Left forelimb (tissue), 1 donor: ENCODE data around the gene UBTD1.
"Not testable (repeated sequence)": the region's sequence is repeated elsewhere in the genome, so short reads cannot be mapped to it uniquely, and the experiment has no call there.

ENCODE experiments used
- DNase-seq: peaks from one replicate; pipeline ENCODE4 v3.0.0-alpha.2; 2018; ENCODE audit warnings: low spot score

UBTD1 gene

GRCh38 chr10:97563337-97563736 lies 64.6 kb downstream of the UBTD1 start:
- no peak for DNase-seq

DNA sequence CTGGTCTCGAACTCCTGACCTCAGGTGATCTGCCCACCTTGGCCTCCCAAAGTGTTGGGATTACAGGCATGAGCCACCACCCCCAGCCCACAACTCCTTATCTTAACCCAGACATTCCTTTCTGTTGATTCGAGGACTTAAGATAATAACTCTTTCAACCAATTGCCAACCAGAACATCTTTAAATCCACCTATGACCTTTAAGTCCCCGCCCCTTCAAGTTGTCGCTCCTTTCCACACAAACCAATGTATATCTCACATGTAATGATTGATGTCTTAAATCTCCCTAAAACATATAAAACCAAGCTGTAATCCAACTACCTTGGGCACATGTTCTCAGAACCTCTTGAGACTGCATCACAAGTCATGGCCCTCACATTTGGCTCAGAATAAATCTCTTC lies 66.1 kb downstream of the UBTD1 start:
- no peak for DNase-seq

GRCh38 chr10:97566336-97566996 lies 67.7 kb downstream of the UBTD1 start:
- DNase-seq, result no peak

GRCh38 chr10:97567891-97568290 lies 69.2 kb downstream of the UBTD1 start:
- DNase-seq, result no peak

DNA sequence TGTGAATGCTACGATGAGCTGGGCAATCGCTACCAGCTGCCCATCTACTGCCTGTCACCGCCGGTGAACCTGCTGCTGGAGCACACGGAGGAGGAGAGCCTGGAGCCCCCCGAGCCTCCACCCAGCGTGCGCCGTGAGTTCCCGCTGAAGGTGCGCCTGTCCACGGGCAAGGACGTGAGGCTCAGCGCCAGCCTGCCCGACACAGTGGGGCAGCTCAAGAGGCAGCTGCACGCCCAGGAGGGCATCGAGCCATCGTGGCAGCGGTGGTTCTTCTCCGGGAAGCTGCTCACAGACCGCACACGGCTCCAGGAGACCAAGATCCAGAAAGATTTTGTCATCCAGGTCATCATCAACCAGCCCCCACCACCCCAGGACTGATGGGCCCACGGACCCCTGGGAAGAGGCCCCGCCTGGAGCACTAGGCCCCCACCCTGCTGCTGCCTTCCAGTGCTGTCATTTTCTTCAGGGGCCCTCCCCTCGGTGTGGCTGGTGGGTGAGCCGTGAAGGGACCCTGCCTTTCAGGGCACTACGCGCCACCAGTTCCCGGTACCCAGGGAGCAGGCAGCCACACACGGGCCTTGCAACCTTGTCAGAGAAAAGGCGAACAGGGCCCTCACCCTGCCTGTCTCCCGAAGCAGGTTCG lies 71.5 kb downstream of the UBTD1 start:
- no peak for DNase-seq

GRCh38 chr10:97570789-97571471 lies 72.2 kb downstream of the UBTD1 start:
- no peak for DNase-seq

- no peak for DNase-seq
Observed at GRCh38 chr10:97571622-97572021, 72.9 kb downstream of the UBTD1 start.

GRCh38 chr10:97572214-97572989 lies 73.7 kb downstream of the UBTD1 start, which contains the start of gene ANKRD2:
TSS of gene ANKRD2 (plus strand) at chr10:97572779. CDS start at chr10:97572789, 10 bp downstream.
- no peak for DNase-seq

GRCh38 chr10:97573021-97573420 lies 74.3 kb downstream of the UBTD1 start:
- no peak for DNase-seq

GRCh38 chr10:97573672-97574071 lies 74.9 kb downstream of the UBTD1 start:
- DNase-seq, result no peak

DNA sequence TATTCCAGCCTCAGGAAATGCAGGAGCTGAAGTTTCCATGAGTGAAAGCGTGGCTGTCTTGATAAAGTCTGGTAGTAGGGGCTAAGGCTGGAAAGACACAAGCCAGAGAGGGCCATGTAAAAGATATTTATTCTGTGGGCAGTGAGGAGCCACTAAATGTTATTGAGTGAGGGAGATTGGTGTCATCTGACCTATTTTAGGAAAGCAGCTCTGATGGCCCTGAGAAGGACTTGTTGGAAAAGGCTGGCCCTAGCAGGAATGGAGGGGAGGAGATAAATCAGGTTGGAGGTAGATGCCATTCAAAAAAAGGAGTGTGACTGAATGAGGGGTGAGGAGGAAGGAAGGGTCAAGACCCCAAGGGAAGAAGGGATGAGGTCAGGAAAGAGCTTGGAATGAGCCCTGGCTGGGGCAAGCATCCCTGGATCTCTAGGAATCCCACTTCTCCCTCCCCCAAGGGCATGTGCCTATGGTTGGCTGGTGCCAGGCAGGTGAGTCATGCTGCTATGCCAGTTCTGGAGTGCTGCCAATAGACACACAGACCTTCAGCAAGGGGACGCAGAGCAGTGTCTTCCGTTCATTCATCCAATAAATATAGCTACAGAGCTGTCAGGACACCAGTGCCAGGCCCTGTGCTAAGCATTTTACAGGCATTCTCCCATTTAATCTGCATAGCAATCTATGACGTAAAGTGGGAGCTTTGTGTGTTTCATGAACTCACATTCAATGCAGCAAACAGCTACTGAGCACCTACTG lies 75.8 kb downstream of the UBTD1 start:
- DNase-seq, result no peak

GRCh38 chr10:97575127-97575668 lies 76.5 kb downstream of the UBTD1 start:
- no peak for DNase-seq

GRCh38 chr10:97576487-97576886 lies 77.8 kb downstream of the UBTD1 start:
- DNase-seq, result not testable (repeated sequence)

DNA sequence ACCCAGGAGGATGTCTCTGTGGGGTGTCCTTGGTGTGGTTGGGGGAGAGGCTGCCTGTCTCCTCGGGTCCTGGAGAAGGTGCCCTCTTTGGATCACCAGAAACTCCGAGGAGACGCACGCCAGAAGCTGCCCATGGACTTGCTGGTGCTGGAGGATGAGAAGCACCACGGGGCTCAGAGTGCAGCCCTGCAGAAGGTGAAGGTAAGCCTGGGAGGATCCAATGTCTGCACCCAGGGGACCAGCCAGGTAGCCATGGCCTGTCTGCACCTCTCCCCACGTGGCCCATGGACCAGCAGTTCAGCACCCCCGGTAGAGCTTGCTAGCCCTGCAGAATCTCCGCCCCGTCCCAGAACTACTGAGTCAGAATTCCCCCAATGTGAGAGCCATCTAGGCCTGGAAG lies 79.0 kb downstream of the UBTD1 start:
- no peak for DNase-seq

DNA sequence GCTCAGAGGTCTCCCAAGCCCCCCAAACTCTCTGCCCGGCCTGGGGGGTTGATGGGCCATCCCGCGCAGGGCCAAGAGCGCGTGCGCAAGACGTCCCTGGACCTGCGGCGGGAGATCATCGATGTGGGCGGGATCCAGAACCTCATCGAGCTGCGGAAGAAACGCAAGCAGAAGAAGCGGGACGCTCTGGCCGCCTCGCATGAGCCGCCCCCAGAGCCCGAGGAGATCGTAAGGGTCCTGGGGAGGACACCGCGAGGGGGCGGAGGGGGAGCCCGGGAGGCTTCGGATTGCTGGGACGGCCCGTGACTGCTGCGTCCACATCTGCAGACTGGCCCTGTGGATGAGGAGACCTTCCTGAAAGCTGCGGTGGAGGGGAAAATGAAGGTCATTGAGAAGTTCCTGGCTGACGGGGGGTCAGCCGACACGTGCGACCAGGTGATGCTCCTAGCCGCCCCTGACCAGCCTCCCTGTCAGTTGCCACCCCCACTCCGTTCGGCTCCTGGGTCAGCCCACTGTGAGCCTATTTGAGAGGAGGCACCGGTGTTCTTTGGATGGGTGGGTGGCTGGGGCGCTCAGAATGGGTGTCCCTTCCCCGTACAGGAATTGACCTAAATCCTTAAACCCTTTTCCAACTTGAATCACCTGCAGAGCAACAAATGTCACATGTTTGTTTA lies 79.6 kb downstream of the UBTD1 start:
- no peak for DNase-seq

- DNase-seq, result no peak
Observed at GRCh38 chr10:97580421-97581367, 82.0 kb downstream of the UBTD1 start.

DNA sequence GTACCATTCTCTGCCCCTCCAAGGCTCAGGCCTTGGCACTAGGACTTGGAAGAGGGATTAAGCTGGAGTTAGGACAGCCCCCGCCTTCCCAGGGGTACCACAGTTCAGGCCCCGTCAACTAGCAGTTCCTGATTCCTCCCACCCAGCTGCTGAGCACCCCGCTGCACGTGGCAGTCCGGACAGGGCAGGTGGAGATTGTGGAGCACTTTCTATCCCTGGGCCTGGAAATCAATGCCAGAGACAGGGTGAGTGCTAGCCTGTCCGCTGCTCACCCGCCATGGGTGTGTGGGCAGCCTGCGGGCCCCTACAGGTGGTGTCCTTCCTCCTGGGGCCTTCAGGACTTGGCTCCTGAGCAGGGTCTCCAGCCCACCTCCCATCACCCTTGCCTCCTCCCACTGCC lies 83.4 kb downstream of the UBTD1 start:
- no peak for DNase-seq

GRCh38 chr10:97583476-97583875 lies 84.8 kb downstream of the UBTD1 start:
- DNase-seq, result no peak

DNA sequence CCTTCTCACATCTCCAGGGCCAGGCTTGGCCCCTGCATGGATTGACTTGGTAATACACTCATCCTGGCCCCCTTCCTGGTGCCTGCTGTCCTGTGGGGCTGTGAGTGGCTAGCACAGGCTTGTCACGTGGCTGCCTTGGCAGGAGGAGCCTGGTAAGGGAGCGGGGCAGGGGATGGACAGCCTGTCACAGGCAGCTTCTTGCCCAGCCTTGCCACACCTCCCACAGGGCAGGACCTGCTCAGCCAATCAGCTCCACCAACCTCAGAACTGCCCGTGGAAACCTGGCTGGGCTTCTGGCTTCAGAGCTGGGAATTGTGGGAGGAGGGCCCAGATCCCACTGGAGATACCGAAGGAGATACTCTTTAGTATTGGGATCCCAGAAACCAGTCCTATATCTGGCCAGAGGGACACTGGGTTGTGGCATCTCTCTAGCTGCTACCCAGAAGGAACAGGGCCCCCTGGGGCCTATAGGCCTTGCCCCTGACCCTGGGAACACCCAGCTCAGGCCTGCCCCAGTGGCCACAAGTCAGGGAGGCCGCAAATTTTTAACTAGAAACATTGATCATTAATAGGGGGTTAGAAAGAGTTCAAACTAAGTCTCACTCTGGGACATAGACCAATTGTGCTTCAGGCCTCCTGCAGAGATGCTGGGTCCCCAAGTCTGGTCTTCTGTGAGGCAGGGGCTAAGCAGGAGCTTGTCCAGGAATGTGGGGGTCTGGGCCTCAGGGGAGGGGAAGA lies 85.5 kb downstream of the UBTD1 start, which contains the start of gene HOGA1:
Gene HOGA1 (plus strand): TSS at position 330 of the 738 bp plus-strand sequence. CDS start 315 bp downstream, at position 645.
- DNase-seq, result no peak
